Measurements from ENCODE around the gene NBAS. TPM values are rescaled to one million over a fixed set of nuclear protein-coding genes. Genes with fewer than 3 reads are reported as not detected.

Gene NBAS
- total RNA-seq, 2 experiments from 2014 or later, result 24.3 to 25.5 TPM

DNA sequence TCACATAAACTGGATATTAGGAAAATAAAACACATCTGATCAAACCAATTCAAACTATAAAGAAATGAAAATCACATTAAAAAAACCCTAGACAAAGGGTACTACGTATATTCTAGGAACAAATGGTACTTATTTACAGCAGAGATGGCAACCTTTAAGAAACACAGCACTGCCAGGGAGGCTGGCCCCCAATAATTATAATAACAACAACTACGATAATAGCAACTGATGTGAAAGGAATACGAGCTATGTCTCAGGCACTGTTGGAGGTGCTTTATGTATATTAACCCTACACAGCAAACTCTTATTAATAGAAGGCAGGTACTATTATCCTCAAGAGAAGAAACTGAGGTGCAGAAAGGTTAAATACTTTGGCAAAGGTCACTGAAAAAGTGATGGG lies 193.9 kb downstream of the NBAS start:
- no peaks in the 10 kb centered on the region for H3K9me3 Mint-ChIP-seq
- TF ChIP-seq, protein P1, sequence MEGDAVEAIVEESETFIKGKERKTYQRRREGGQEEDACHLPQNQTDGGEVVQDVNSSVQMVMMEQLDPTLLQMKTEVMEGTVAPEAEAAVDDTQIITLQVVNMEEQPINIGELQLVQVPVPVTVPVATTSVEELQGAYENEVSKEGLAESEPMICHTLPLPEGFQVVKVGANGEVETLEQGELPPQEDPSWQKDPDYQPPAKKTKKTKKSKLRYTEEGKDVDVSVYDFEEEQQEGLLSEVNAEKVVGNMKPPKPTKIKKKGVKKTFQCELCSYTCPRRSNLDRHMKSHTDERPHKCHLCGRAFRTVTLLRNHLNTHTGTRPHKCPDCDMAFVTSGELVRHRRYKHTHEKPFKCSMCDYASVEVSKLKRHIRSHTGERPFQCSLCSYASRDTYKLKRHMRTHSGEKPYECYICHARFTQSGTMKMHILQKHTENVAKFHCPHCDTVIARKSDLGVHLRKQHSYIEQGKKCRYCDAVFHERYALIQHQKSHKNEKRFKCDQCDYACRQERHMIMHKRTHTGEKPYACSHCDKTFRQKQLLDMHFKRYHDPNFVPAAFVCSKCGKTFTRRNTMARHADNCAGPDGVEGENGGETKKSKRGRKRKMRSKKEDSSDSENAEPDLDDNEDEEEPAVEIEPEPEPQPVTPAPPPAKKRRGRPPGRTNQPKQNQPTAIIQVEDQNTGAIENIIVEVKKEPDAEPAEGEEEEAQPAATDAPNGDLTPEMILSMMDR (IDR thresholded peaks at IDR 0.05), result no peak
- H3K4me1 Mint-ChIP-seq (ENCODE audit: low read depth), result no peaks in the 10 kb centered on the region
- peaks cover 32% of the 10 kb centered on the region for H3K36me3 ChIP-seq (ENCODE audit: insufficient read depth, low read length)
- no peak overlapping the region for H3K4me3 ChIP-seq (ENCODE audit: low read length)
- H3K27ac Mint-ChIP-seq, result no peak overlapping the region
- CTCF ChIA-PET, result no interaction called here
- DNase-seq, result no peak
- no peaks in the 10 kb centered on the region for H3K9me3 ChIP-seq (ENCODE audit: control insufficient read depth in 1 of 2, insufficient read depth in 1 of 2, low read length in 2 of 2)
- H3K4me1 ChIP-seq (ENCODE audit: insufficient read depth, low read length), result no peaks in the 10 kb centered on the region
- H3K4me3 Mint-ChIP-seq, result no peak overlapping the region
- H3K27me3 ChIP-seq (ENCODE audit: control insufficient read depth in 1 of 2, insufficient read depth in 2 of 2, low read length in 2 of 2), result no peaks in the 10 kb centered on the region
- H3K27ac ChIP-seq (ENCODE audit: low read depth in 1 of 2, low read length in 2 of 2), result no peak overlapping the region
- H3K27me3 Mint-ChIP-seq, result no peaks in the 10 kb centered on the region
- ATAC-seq (ENCODE audit: poor library complexity), result no peak
- POLR2A ChIA-PET, result no interaction called here
- intact Hi-C loops (cut with DNase I, micrococcal nuclease), result no loop called here
- H3K36me3 Mint-ChIP-seq (ENCODE audit: low read depth), result peaks cover 73% of the 10 kb centered on the region

DNA sequence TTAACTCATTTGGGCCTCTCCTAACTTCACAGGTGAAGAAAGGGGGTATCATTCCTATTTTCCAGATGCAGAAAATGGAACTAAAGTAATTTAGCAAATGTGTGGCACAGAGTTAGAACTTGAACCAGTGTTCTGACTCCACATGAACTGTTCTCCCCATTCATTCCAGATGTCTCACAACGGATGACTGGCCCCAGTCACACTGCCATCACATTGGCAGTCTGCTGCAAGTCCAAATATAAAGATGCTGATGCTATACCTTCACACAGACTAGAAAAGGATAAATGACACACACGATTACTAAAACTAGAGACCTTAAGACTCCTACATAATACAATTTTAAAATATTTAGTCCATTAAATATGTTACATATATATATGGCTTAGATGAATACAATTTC lies 195.7 kb downstream of the NBAS start:
- TF ChIP-seq, protein P1 (IDR thresholded peaks at IDR 0.05), result no peak
- POLR2A ChIA-PET, result no interaction called here

DNA sequence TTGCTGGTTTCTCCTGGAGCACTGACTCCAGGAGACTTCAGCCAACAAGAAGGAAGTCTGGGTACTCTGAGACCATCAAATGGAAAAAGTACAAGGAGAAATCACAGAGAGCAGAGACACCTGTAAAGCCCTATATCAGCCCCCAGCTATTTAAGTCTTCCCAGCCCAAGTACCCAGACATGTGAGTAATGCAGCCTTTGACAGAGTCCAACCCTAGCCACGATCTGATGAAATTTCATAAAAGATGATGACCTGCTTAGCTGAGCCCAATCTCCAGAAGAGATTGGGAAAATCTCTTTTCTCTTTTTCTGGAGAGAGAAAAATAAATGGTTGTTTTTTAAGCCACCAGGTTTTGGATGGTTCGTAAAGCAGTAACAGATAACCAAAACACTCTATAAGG lies 196.6 kb downstream of the NBAS start:
- H3K4me3 Mint-ChIP-seq, result no peak overlapping the region
- CTCF ChIA-PET, result no interaction called here

More for the DNA sequence above, 195.7 kb downstream of the NBAS start:
- Histone ChIP-seq H3K36me3 (ENCODE audit: insufficient read depth, low read length) (peaks cover 29% of the 10 kb centered on the region), H3K27me3 (ENCODE audit: control insufficient read depth in 1 of 2, insufficient read depth in 2 of 2, low read length in 2 of 2) (no peaks in the 10 kb centered on the region), H3K4me3 (ENCODE audit: low read length) (no peak overlapping the region), H3K4me1 (ENCODE audit: insufficient read depth, low read length) (no peaks in the 10 kb centered on the region), H3K9me3 (ENCODE audit: control insufficient read depth in 1 of 2, insufficient read depth in 1 of 2, low read length in 2 of 2) (no peaks in the 10 kb centered on the region), H3K27ac (ENCODE audit: low read depth in 1 of 2, low read length in 2 of 2) (no peak overlapping the region)
- intact Hi-C loops (cut with DNase I, micrococcal nuclease), result no loop called here
- DNase-seq, result no peak
- Mint-ChIP-seq H3K9me3 (no peaks in the 10 kb centered on the region), H3K4me3 (no peak overlapping the region), H3K27ac (no peak overlapping the region), H3K36me3 (ENCODE audit: low read depth) (peaks cover 68% of the 10 kb centered on the region), H3K4me1 (ENCODE audit: low read depth) (no peaks in the 10 kb centered on the region), H3K27me3 (no peaks in the 10 kb centered on the region)
- CTCF ChIA-PET, result no interaction called here
- ATAC-seq (ENCODE audit: poor library complexity), result no peak

More for the DNA sequence above, 196.6 kb downstream of the NBAS start:
- Mint-ChIP-seq H3K27me3 (no peaks in the 10 kb centered on the region), H3K4me1 (ENCODE audit: low read depth) (no peaks in the 10 kb centered on the region), H3K9me3 (no peaks in the 10 kb centered on the region), H3K27ac (no peak overlapping the region), H3K36me3 (ENCODE audit: low read depth) (peaks cover 68% of the 10 kb centered on the region)
- intact Hi-C loops (cut with DNase I, micrococcal nuclease), result no loop called here
- H3K4me1 ChIP-seq (ENCODE audit: insufficient read depth, low read length), result no peaks in the 10 kb centered on the region
- TF ChIP-seq, protein P1 (IDR thresholded peaks at IDR 0.05), result no peak
- H3K4me3 ChIP-seq (ENCODE audit: low read length), result no peak overlapping the region
- H3K27ac ChIP-seq (ENCODE audit: low read depth in 1 of 2, low read length in 2 of 2), result no peak overlapping the region
- POLR2A ChIA-PET, result no interaction called here
- no peaks in the 10 kb centered on the region for H3K27me3 ChIP-seq (ENCODE audit: control insufficient read depth in 1 of 2, insufficient read depth in 2 of 2, low read length in 2 of 2)
- peaks cover 29% of the 10 kb centered on the region for H3K36me3 ChIP-seq (ENCODE audit: insufficient read depth, low read length)
- ATAC-seq (ENCODE audit: poor library complexity), result no peak
- DNase-seq, result no peak
- H3K9me3 ChIP-seq (ENCODE audit: control insufficient read depth in 1 of 2, insufficient read depth in 1 of 2, low read length in 2 of 2), result no peaks in the 10 kb centered on the region

All from CD4-positive, alpha-beta T cell (primary cell).